SK-N-MC (cell line): ENCODE measurements around the gene CXorf65.

Experiments
- EZH2 ChIP-seq: fragments of 200-600 bp; sonication (generic); IDR thresholded peaks from one replicate; pipeline ENCODE4 v1.6.1; 2017; ENCODE audit warnings: antibody characterized with exemption
- FOXP2 ChIP-seq: optimal IDR thresholded peaks from 2 replicates; pipeline ENCODE3; 2011; ENCODE audit warnings: mild to moderate bottlenecking, moderate library complexity; ENCODE audit not compliant: insufficient read depth; ENCODE audit errors: extremely low read length, control extremely low read depth

GRCh38 chrX:71068044-71068918 lies 38.3 kb downstream of the CXorf65 start, which contains the start of gene SNX12:
- TF ChIP-seq EZH2 = no peak
- TF ChIP-seq FOXP2 = no peak
